GM21367 (cell line): ENCODE results near the gene HS3ST3A1.

ENCODE experiments used
- ATAC-seq: cut with Tn5 transposase; IDR thresholded peaks from one replicate; pipeline ENCODE4 v1.9.1; 2021; ENCODE audit not compliant: unreplicated experiment

Gene HS3ST3A1

DNA sequence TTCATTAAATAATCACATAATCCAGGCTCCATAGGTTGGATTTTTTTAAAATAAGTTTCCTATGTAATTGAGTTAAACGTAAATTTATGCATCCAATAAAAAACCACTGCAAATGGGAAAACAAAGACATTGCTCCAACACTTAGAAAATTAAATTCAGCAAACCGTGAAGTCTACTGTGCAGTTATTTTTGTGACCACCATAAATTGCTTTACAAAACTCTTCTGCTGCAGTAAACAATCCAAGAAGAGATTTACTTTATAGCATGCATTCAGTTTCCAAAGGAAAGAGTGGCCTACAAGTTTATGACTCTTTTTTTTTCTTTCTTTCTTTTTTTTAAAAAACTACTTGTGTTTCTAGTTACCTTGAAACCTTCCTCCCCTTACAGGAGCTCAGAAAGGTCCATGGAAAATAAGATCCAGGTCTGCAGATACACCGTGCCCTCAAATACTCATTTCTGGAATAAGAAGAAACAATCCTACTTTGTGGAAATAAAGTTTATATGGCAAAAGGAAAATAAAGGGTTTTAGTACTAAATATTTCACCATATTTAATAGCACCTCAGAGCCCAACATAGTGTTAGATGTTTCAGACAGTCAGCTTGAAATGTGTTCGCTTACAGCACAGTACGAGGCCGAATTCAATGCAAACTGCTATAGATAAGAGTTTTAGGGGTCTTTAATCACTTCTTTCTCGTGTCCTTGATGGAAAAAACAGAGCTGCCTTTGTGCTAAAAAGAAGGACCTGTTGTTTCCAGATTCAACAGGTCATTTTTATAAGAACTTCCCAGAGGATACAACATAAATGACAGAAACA lies 3.2 kb downstream of the HS3ST3A1 start:
- ATAC-seq, result no peak

GRCh38 chr17:13597723-13598347 lies 3.9 kb downstream of the HS3ST3A1 start:
- ATAC-seq, result no peak

- ATAC-seq, result no peak
Observed at GRCh38 chr17:13596241-13596923, 5.3 kb downstream of the HS3ST3A1 start.

DNA sequence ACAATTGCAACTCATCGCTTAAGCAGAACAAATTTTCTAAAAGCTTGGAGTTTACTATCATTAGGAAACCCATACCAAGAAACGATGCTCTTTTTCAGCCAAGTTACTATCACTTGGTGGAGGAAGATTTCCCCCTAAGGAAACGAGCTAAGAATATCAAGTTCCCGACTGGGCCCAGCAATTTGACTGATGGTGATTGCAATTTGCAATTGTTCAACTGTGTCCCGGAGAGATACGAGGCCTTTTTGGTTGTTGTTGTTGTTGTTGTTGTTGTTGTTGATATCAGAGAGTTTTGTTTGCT lies 6.2 kb downstream of the HS3ST3A1 start:
- ATAC-seq, result no peak

DNA sequence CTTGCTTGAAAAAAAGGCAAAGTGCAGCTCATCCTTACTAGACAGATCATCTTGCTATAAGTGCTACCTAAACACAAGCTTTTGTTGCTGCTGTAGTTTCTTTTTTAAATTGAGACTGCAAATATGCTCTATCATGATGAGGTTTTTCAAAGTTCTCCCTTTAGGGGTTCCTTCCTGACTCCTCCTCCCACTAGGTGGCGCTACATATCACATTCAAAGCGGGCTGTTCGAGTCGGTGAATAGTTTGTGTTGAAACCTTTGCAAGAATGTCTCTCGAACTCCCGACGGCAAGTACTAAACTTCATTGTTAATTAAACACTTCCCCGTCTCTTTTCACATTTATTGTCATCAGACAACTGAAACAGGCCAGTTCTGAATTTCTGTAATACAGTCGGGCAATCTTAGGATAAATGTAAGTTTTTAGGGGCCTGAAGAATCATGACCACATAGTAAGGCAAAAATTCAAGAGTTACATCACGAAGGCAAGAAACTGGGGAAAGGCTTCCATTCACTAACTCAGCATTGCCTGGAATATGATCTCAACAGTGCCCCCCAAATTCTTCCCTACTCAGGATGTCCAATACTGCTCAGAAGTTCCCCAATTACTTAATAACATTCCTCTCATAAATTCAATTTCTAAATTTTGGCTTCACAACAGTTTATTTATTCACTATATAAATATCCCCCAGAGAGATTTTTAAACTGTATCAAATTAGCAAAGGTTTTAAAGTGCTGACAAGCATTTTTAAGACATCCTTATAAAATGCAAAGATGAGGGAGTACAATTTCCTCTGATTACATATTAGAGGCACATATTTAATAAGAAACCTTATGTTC lies 6.7 kb downstream of the HS3ST3A1 start:
- peak; percentile 60 for ATAC-seq

DNA sequence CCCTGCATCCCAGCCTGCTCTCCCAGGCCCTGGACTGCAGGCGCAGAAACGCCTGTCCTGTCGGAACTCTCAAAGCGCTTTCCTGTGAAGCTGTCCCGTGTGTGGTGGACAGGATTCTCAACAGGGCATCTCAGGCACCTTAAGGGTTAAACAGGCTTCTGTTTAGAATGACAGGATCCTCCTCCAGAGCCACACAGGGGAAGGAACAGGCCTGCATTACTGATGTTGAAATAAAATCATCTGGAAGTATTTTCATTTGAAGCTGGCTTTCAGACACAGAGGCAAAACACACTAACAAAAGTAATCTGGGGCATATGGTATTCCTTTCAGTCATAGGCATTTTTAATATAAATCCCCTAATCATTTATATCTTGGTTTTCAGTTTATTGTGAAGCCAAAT lies 7.4 kb downstream of the HS3ST3A1 start:
- no peak for ATAC-seq

GRCh38 chr17:13593757-13594156 lies 8.0 kb downstream of the HS3ST3A1 start:
- no peak for ATAC-seq

GRCh38 chr17:13593021-13593751 lies 8.5 kb downstream of the HS3ST3A1 start:
- ATAC-seq, result no peak

DNA sequence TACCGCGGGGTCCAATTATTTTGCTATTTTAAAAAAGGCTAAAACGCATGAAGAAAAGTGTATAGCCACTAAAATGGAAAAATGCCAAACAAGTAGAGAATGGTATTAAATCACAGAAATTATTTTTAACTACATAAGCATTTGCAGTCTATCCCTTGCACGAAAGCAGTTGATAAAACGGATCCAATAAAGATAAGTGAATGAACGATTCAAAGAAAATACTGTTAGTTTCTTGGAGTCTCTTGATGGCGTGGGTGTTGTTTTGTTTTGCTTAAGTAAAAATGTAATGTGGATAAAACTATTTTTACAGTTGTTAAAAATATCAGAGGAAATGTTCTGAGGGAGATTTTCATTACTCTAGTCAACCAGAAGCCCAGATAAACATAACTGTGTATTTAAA lies 9.3 kb downstream of the HS3ST3A1 start:
- no peak for ATAC-seq

DNA sequence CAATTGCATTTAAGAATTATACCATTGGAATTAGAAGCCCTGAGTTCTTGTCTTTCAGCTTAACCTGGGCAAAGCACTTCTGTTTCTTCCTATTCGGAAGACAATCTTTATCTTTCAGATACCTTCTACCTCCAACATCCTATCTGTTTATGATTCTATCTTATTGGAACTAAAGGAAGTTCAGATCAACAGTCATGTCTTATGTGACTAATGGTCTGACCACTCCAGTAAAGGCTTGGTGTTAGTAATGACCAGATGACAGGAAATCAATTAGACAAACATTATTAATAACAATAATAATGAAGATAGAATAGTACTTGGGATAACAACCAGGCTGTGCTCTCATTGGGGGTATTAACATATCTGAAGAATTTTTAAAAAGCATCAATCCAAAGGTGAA lies 11.3 kb downstream of the HS3ST3A1 start:
- no peak for ATAC-seq

- no peak for ATAC-seq
Observed at GRCh38 chr17:13589658-13590057, 12.1 kb downstream of the HS3ST3A1 start.

- no peak for ATAC-seq
Observed at GRCh38 chr17:13587487-13588338, 14.0 kb downstream of the HS3ST3A1 start.

DNA sequence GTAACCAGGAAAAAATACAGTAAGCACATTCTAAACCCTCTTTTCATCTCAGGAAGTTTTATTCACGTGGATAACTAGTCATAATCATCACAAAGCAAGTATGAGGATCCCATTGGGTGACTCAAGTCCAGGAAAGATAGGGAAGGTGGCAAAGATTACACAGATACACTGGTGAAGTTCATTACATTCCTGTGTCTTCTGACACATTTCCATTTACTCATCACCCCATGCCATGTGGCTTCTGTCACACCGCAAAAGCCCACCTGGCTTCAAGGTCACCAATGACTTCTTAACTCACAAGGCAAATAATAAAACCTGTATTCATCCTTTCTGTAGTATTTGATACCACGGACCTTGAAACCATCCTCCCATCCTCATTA lies 17.0 kb downstream of the HS3ST3A1 start:
- ATAC-seq, result no peak

GRCh38 chr17:13583996-13584700 lies 17.6 kb downstream of the HS3ST3A1 start:
- no peak for ATAC-seq

- no peak for ATAC-seq
Observed at GRCh38 chr17:13582776-13583547, 18.8 kb downstream of the HS3ST3A1 start.

DNA sequence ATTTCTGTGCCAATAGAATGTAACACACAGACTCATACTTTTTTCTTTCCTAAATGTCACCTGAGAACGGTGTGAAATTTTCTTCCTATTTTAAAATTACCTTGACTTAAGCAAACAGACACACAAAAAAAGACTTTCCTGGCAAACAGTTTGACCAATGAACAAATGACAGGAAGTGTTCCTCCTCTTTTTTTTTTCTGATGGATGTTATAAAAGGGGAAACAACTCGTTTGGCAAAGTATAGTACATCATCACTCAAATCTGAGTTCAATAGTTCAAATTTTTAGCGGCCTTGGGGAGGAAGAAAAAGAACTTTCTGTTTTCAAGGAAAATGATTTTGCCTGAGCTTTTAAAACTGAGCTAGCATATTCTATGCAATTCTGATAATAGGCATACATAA lies 19.8 kb downstream of the HS3ST3A1 start:
- ATAC-seq, result no peak

DNA sequence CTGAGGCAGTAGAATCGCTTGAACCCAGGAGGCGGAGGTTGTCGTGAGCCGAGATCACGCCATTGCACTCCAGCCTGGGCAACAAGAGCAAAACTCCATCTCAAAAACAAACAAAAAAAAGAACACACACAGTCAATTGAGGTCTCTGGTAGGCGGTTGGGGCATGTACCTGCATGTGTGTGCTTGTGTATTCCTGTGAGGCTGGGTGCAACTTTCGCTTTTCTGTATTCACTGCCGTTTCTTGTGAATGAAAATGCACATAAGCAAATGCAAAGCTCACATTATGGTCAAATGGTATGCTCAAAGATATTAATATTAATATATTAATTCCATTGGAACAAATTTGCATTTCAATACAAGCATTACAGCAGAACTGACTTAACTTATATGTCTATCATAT lies 20.9 kb downstream of the HS3ST3A1 start:
- ATAC-seq, result no peak
